Small intestine (tissue), 7 donors: ENCODE results near the gene EYS. TPM values are rescaled to one million over a fixed set of nuclear protein-coding genes. Genes with fewer than 3 reads are reported as not detected.
A peak's percentile ranks its signal among the peaks of the same experiment; 100 is the strongest.

Experiments used
- DNase-seq, 2 donors: peaks; one replicate each; pipeline versions ENCODE4 v3.0.0 to v3.0.0-alpha.2; 2013
- FAIRE-seq: peaks from 2 replicates; lab custom pipeline; 2012; peaks lifted over from hg19 to GRCh38; lab: Jason Lieb, UNC
- H3K27ac ChIP-seq, 3 donors: one replicate each; pipeline ENCODE4 v1.5.1; 2013; ENCODE audit warnings: low read length in 2 of 3, mild to moderate bottlenecking in 2 of 3, control low read depth in 1 of 3, inconsistent platforms in 1 of 3, low read depth in 1 of 3, moderate library complexity in 1 of 3
- H3K27me3 ChIP-seq, 3 donors: one replicate each; pipeline ENCODE4 v1.6.1; 2013; ENCODE audit warnings: low read length in 3 of 3, inconsistent platforms in 1 of 3; ENCODE audit not compliant: control insufficient read depth in 3 of 3, insufficient read depth in 3 of 3
- H3K36me3 ChIP-seq, 3 donors: one replicate each; pipeline ENCODE4 v1.6.1; 2013; ENCODE audit warnings: low read length in 3 of 3, inconsistent platforms in 1 of 3, low read depth in 1 of 3, mild to moderate bottlenecking in 1 of 3, moderate library complexity in 1 of 3; ENCODE audit not compliant: control insufficient read depth in 3 of 3, insufficient read depth in 2 of 3
- H3K4me1 ChIP-seq, 3 donors: one replicate each; pipeline ENCODE4 v1.6.1; 2013; ENCODE audit warnings: low read length in 2 of 3, inconsistent platforms in 1 of 3, low read depth in 1 of 3, mild to moderate bottlenecking in 1 of 3, moderate library complexity in 1 of 3; ENCODE audit not compliant: control insufficient read depth in 3 of 3, insufficient read depth in 2 of 3
- H3K4me3 ChIP-seq, 3 donors: one replicate each; pipeline ENCODE4 v1.5.1; 2013; ENCODE audit warnings: low read length in 3 of 3, control low read depth in 1 of 3, inconsistent platforms in 1 of 3, low read depth in 1 of 3, mild to moderate bottlenecking in 1 of 3, moderate library complexity in 1 of 3
- H3K9me3 ChIP-seq, 2 donors: one replicate each; pipeline ENCODE4 v1.6.1; 2013; ENCODE audit warnings: low read depth in 1 of 2, low read length in 1 of 2; ENCODE audit not compliant: control insufficient read depth in 2 of 2, insufficient read depth in 1 of 2
- whole genome bisulfite sequencing, 3 donors: extraction: QIAGEN DNeasy Blood & Tissue Kit; methylation state at CpG; one replicate each; pipeline ENCODE4 v1.1.7; 2013; 5-methylcytosine and 5-hydroxymethylcytosine counted together
- polyA plus RNA-seq, 4 donors: library from polyadenylated mRNA; stranded (reverse) in 3 of 4; unstranded in 1 of 4; fragments of 200-250 nt in 3 of 4; fragments of 120-200 nt in 1 of 4; gene quantifications; one replicate each; pipeline versions ENCODE4 v1.2.1 to v1.2.3, GENCODE V29; 2013
- donor health status: healthy with polysubstance abuse.
- donor health status: control.
- donor health status: control.
- donor health status: Bipolar disorder and iron deficiency.
- donor health status: healthy.

Gene EYS
- polyA plus RNA-seq, 4 donors, result 0.78 TPM; not detected in 3

DNA sequence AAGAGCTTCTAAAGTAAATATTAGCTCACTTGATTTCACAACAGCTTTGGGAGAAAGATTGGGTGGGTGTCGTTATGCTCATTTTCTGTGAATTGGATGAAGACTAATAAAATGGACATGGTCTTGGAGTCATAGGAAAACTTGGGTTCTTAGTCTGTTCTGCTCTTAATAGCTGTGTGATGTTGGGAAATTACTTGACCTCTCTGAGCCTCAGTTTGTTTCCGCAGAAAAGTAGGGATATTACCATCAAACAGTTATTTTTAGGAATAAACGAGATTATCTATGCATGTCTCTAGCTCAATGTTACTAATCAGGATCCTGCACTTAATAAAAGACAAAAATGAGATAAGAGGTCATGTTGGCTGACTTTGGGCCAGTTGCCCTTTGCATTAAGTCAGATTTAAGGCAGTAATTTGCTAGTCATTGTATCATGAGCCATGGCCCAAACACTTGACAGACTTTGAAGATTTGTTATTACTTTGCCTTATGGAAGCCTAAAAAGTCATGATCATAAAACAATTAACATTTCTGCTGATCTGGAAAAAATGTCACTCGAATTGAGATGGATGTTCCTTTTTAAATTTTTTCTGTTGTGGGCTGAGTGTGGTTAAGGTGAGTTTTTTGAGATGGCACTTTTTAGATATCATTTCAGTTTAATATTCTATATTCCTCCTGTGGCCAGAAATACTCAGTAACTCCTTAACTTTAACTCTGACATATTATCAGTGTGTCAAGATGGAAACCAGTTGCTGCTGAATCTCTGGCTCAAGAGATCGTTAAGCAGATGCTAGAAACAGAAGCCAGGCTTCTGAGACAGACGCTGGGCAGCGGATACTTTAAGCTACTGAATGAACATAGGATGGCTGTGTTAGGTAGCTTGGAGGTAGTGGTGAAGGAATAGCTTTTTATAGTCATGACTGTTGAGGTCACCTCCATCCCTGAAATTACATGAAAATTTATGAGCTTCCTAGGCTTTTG lies 1779.8 kb downstream of the EYS start:
- no peak for FAIRE-seq
- Histone ChIP-seq H3K27me3 (no peaks in the 10 kb centered on the region), H3K4me1 (peaks cover 0 to 16% (median 0%) of the 10 kb centered on the region in 3 donors), H3K36me3 (no peaks in the 10 kb centered on the region), H3K27ac (peak overlapping the region in 1 of 3 donors; percentile 69), H3K9me3 (no peaks in the 10 kb centered on the region), H3K4me3 (no peak overlapping the region)
- WGBS, 3 donors, result 55 to 61% (median 60%) methylated on average over 7 of the region's 7 CpGs
- peak in 1 of 2 donors; percentile 20 for DNase-seq

DNA sequence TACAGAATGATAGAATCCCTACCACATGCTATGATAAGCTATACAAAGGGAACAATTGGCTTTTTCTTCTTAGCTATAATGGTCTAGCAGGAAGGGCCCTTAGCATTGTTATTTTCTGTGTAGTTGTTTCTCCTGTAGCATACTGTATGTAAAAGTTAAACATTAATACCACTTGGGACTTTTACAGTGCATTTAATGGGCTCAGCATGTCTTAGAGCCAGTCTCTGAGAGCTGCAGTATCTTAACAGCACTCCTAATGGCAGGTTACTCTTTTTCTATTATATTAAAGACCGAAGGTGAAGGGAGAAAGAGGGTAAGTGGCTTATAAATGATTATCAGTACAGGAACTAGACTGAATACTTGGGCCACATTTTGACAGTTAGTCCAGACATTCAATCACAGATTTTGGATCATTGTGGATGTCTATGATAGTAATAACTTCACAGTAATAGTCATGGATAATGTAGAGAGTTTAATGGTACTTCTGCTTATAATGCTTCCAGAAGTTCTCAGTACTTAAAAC lies 1780.7 kb downstream of the EYS start:
- 13 to 48% (median 27%) methylated on average over 1 of the region's 1 CpG for WGBS, 3 donors
- Histone ChIP-seq H3K4me1 (peaks cover 0 to 15% (median 0%) of the 10 kb centered on the region in 3 donors), H3K27me3 (no peaks in the 10 kb centered on the region), H3K27ac (peak overlapping the region in 1 of 3 donors; percentile 69), H3K4me3 (no peak overlapping the region), H3K36me3 (no peaks in the 10 kb centered on the region), H3K9me3 (no peaks in the 10 kb centered on the region)
- FAIRE-seq, result no peak
- DNase-seq, result peak in 1 of 2 donors; percentile 63

DNA sequence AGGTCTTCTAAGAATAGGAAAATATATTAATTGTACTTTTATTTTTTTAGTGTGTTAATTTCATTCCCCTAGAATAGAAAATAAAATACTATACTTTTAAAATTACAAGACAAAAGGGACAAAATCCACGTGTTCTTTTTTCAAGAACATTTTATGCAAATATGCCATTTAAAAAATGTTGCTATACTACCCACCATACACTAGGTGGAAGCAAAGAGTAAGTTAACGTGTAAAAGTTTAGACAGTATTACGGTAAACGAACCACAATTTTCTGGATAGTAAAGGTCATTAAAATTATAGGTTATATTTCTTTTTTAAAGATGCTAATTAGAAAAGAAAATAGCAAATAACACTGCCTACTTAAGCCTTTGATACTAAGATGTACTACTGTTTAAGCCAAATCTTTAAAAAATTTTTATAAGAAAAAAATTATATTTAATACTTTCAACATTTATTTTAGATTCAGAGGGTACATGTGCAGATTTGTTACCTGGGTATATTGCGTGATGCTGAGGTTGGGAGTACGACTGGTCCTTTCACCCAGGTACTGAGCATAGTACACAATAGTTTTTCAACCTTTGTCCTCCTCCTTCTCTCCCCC lies 1783.8 kb downstream of the EYS start:
- Histone ChIP-seq H3K9me3 (no peaks in the 10 kb centered on the region), H3K27me3 (no peaks in the 10 kb centered on the region), H3K27ac (no peak overlapping the region), H3K4me1 (peaks cover 0 to 13% (median 0%) of the 10 kb centered on the region in 3 donors), H3K36me3 (no peaks in the 10 kb centered on the region), H3K4me3 (no peak overlapping the region)
- WGBS, 3 donors, result 8 to 13% (median 10%) methylated on average over 6 of the region's 6 CpGs
- FAIRE-seq (peak; percentile 93), DNase-seq (peak; percentile 13 to 49)

DNA sequence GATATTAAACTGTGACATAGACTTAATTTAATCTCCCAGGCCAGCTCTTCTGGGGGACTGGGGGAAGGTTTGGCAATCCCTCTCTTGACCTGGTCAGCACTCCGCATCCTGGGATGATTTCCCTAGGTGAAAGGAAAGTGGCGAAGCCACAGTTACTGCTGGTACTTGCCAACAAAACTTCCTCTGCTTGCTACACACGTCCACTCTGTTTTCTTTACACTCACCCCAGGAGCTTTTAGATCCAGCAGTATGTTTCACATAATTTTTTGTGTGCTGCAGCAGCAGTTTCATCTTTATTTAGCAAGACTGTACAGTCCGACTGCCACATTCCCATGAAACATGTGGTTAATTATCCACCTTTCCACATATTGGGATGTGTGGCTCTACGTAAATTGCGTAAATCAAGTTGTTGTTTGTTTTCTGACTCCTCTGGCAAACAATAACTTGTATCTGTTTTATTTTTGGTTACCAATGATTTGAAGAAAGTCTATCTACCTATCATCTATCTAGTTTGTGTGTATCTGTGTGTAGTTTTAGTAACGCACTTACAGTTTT lies 1787.4 kb downstream of the EYS start:
- H3K27me3 ChIP-seq, result no peaks in the 10 kb centered on the region
- 77 to 79% (median 79%) methylated on average over 7 of the region's 7 CpGs for WGBS, 3 donors
- H3K36me3 ChIP-seq, result no peaks in the 10 kb centered on the region
- FAIRE-seq, result no peak
- no peak overlapping the region for H3K27ac ChIP-seq
- H3K4me1 ChIP-seq, result no peaks in the 10 kb centered on the region
- DNase-seq, result no peak
- H3K4me3 ChIP-seq, result no peak overlapping the region
- no peaks in the 10 kb centered on the region for H3K9me3 ChIP-seq

DNA sequence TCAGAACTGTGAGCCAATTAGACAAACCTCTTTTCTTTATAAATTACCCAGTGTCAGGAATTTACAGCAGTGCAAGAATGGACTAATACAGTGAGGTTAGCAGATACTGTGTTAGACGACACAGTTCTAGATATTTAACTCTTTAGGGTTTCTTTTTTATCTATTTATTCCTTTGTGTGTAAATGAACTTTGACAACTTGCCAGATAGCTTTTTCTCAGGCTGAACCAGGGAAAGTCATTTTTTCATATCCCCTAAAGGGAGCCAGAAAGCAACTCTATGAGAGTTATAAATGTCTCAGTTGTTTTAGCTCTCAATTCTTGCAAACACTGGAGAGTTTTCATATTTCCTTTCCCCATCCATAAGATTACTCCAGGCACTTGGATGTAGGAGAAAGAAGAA lies 1794.1 kb downstream of the EYS start:
- H3K36me3 ChIP-seq, result no peaks in the 10 kb centered on the region
- no peaks in the 10 kb centered on the region for H3K9me3 ChIP-seq
- FAIRE-seq (no peak), DNase-seq (no peak)
- H3K4me1 ChIP-seq, result no peaks in the 10 kb centered on the region
- H3K27me3 ChIP-seq, result peaks cover 0 to 2% (median 0%) of the 10 kb centered on the region in 3 donors
- WGBS, 3 donors, result 17 to 22% (median 20%) methylated on average over 1 of the region's 1 CpG
- H3K27ac ChIP-seq, result no peak overlapping the region
- H3K4me3 ChIP-seq, result no peak overlapping the region

DNA sequence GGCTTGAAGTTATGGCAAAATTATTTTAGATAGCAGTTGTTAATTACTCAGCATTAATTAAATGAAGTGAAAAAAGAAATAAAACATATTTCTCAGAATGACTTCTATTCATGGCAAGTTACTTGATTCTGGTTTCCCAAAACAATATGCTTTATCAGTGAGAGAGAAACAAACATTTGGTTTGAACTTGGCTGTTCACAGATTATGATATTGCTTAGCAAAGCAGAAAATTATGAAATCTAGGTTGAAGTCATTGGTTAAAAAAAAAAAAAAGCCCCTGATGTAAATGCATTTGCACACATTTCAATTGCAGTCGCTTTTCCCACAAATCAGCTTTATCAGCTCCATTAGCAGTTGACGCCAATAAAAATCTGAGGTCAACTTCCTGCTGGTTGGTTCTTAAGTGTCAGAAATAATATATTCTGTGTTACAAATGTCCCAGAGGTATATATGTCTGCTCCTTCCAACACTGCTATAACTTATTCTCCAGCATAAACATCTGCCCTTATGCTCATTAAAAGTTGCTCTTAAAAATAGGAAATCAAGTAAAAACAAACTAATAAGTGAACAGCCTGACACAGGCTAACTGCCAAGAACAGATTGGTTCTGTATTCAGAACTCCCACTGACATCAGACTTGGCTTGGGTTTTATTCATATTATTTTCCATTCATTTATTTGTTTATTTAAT lies 1796.0 kb downstream of the EYS start:
- Histone ChIP-seq H3K4me3 (no peak overlapping the region), H3K4me1 (no peaks in the 10 kb centered on the region), H3K9me3 (no peaks in the 10 kb centered on the region), H3K36me3 (no peaks in the 10 kb centered on the region), H3K27me3 (peaks cover 0 to 2% (median 0%) of the 10 kb centered on the region in 3 donors), H3K27ac (no peak overlapping the region)
- DNase-seq (no peak), FAIRE-seq (no peak)
- WGBS, 3 donors, result 29 to 40% (median 29%) methylated on average over 2 of the region's 2 CpGs

DNA sequence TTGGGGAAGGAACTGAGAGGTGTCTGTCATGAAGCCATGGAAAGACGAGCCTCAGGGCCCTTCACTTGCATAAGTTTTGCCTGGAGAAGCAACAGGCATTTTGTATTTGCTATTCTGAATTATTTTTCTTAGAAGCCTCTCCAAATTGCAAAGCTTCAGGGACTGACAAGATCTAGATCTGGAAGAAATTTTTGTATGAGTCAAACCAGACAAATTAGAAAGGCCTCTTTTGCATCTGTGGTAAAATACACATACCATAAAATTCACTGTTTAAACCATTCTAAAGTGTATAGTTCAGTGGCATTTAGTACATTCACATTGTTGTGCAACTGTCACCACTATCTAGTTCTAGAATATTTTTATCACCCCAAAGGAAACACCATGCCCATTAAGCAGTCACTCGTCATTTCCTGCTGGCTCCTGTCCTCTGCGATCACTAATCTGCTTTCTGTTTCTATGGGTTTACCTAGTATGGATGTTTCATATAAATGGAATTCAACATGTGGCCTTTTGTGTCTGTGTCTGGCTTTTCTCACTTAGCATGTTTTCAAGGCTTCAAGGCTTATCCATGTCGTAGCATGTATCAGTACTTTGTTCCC lies 1802.3 kb downstream of the EYS start:
- H3K4me3 ChIP-seq, result no peak overlapping the region
- FAIRE-seq (no peak), DNase-seq (peak in 1 of 2 donors; percentile 67)
- H3K9me3 ChIP-seq, result no peaks in the 10 kb centered on the region
- peak overlapping the region in 1 of 3 donors; percentile 57 for H3K27ac ChIP-seq
- peaks cover 0 to 2% (median 0%) of the 10 kb centered on the region in 3 donors for H3K27me3 ChIP-seq
- no peaks in the 10 kb centered on the region for H3K36me3 ChIP-seq
- WGBS, 3 donors, result 47 to 56% (median 55%) methylated on average over 4 of the region's 4 CpGs
- peaks cover 0 to 7% (median 0%) of the 10 kb centered on the region in 3 donors for H3K4me1 ChIP-seq
